Neuronal stem cell (in vitro differentiated cells): ENCODE measurements around the gene SLX4IP.

ENCODE experiments used
- DNase-seq: peaks from one replicate; pipeline ENCODE4 v3.0.0-alpha.2; 2013; ENCODE audit warnings: low spot score
- H2AFZ ChIP-seq: one replicate; pipeline ENCODE4 v1.6.1; 2013; ENCODE audit warnings: mild to moderate bottlenecking, low read length, inconsistent platforms
- H2AK5ac ChIP-seq: 2 replicates; pipeline ENCODE4 v1.6.1; 2013; ENCODE audit warnings: low read depth, mild to moderate bottlenecking, inconsistent platforms, low read length, moderate library complexity, mixed read lengths
- H2BK120ac ChIP-seq: 2 replicates; pipeline ENCODE4 v1.6.1; 2013; ENCODE audit warnings: low read depth, mild to moderate bottlenecking, inconsistent platforms, low read length, moderate library complexity, mixed read lengths
- H2BK12ac ChIP-seq: one replicate; pipeline ENCODE4 v1.6.1; 2013; ENCODE audit warnings: low read length, inconsistent platforms
- H2BK15ac ChIP-seq: 2 replicates; pipeline ENCODE4 v1.6.1; 2013; ENCODE audit warnings: mild to moderate bottlenecking, low read length, inconsistent platforms, mixed read lengths
- H2BK5ac ChIP-seq: one replicate; pipeline ENCODE4 v1.6.1; 2013; ENCODE audit warnings: inconsistent platforms, mild to moderate bottlenecking, low read length, moderate library complexity
- H3K14ac ChIP-seq: one replicate; pipeline ENCODE4 v1.6.1; 2013; ENCODE audit warnings: low read length, inconsistent platforms
- H3K18ac ChIP-seq: 2 replicates; pipeline ENCODE4 v1.6.1; 2013; ENCODE audit warnings: low read length, inconsistent platforms
- H3K23ac ChIP-seq: 2 replicates; pipeline ENCODE4 v1.6.1; 2013; ENCODE audit warnings: low read depth, mild to moderate bottlenecking, mixed read lengths, low read length, inconsistent platforms; ENCODE audit not compliant: poor library complexity
- H3K27ac ChIP-seq: replicated peaks from 3 replicates; pipeline ENCODE4 v1.5.1; 2013; ENCODE audit warnings: low read length, inconsistent platforms
- H3K27me3 ChIP-seq, 3 experiments: 2 replicates each; pipeline ENCODE4 v1.6.1; 2013; ENCODE audit warnings: low read length in 3 of 3, mild to moderate bottlenecking in 2 of 3, inconsistent platforms in 1 of 3, low read depth in 1 of 3, mixed read lengths in 1 of 3, moderate library complexity in 1 of 3; ENCODE audit not compliant: control insufficient read depth in 3 of 3, insufficient read depth in 3 of 3
- H3K36me3 ChIP-seq, 2 donors: replicated peaks in 1 of 2; 2 replicates each; pipeline ENCODE4 v1.6.1; 2013; ENCODE audit warnings: low read length in 2 of 2; ENCODE audit not compliant: control insufficient read depth in 2 of 2, insufficient read depth in 2 of 2
- H3K4ac ChIP-seq: 2 replicates; pipeline ENCODE4 v1.6.1; 2013; ENCODE audit warnings: inconsistent platforms, mild to moderate bottlenecking, low read length, moderate library complexity
- H3K4me1 ChIP-seq, 2 donors: 1 replicate in 1 of 2; 2 replicates in 1 of 2; pipeline ENCODE4 v1.6.1; 2013; ENCODE audit warnings: low read length in 2 of 2, low read depth in 1 of 2; ENCODE audit not compliant: control insufficient read depth in 2 of 2, insufficient read depth in 1 of 2
- H3K4me2 ChIP-seq: one replicate; pipeline ENCODE4 v1.6.1; 2013; ENCODE audit warnings: mild to moderate bottlenecking, low read length, inconsistent platforms; ENCODE audit not compliant: insufficient read depth, poor library complexity, severe bottlenecking
- H3K4me3 ChIP-seq, 2 donors: 2 replicates each; pipeline ENCODE4 v1.5.1; 2013; ENCODE audit warnings: low read length in 2 of 2, mild to moderate bottlenecking in 2 of 2, inconsistent platforms in 1 of 2, moderate library complexity in 1 of 2
- H3K79me1 ChIP-seq: one replicate; pipeline ENCODE4 v1.6.1; 2013; ENCODE audit warnings: low read depth, mild to moderate bottlenecking, inconsistent platforms, low read length, moderate library complexity
- H3K9ac ChIP-seq: one replicate; pipeline ENCODE4 v1.6.1; 2013; ENCODE audit warnings: mild to moderate bottlenecking, low read depth, low read length, inconsistent platforms; ENCODE audit not compliant: poor library complexity
- H3K9me3 ChIP-seq, 2 donors: replicated peaks in 1 of 2; 2 replicates each; pipeline versions ENCODE3 to v1.6.1; 2013; ENCODE audit warnings: low read length in 2 of 2, mild to moderate bottlenecking in 2 of 2, inconsistent platforms in 1 of 2, low read depth in 1 of 2, mixed read lengths in 1 of 2, moderate library complexity in 1 of 2; ENCODE audit not compliant: control insufficient read depth in 2 of 2, insufficient read depth in 1 of 2
- H4K8ac ChIP-seq: one replicate; pipeline ENCODE4 v1.6.1; 2013; ENCODE audit warnings: low read depth, mild to moderate bottlenecking, inconsistent platforms, low read length, moderate library complexity
- H4K91ac ChIP-seq: one replicate; pipeline ENCODE4 v1.6.1; 2013; ENCODE audit warnings: low read length, low read depth, mild to moderate bottlenecking, inconsistent platforms; ENCODE audit not compliant: poor library complexity
- WGBS, 2 donors: extraction: QIAGEN DNeasy Blood & Tissue Kit; methylation state at CpG; one replicate each; pipeline ENCODE4 v1.1.7; 2013; ENCODE audit warnings: missing lambda C conversion rate in 2 of 2, mixed read lengths in 1 of 2; ENCODE audit not compliant: insufficient read length in 2 of 2, insufficient replicate concordance in 1 of 2; ENCODE audit errors: extremely low coverage in 2 of 2; 5-methylcytosine and 5-hydroxymethylcytosine counted together

Gene SLX4IP

GRCh38 chr20:10475225-10475624 lies 40.1 kb downstream of the SLX4IP start:
- peaks cover 0 to 6% of the 10 kb centered on the region in 2 donors for H3K4me1 ChIP-seq
- no peak overlapping the region for H4K8ac ChIP-seq
- H3K27ac ChIP-seq = no peak overlapping the region
- no peak overlapping the region for H4K91ac ChIP-seq
- no peaks in the 10 kb centered on the region for H3K27me3 ChIP-seq
- H3K36me3 ChIP-seq = no peaks in the 10 kb centered on the region
- no peak for DNase-seq
- peaks cover 0 to 4% of the 10 kb centered on the region in 2 donors for H3K9me3 ChIP-seq
- H3K4ac ChIP-seq = no peak overlapping the region
- H2BK5ac ChIP-seq = no peak overlapping the region
- H2AFZ ChIP-seq = no peak overlapping the region
- no CpG with 5 or more reads among the region's 2 CpGs for WGBS, 2 donors
- H3K4me3 ChIP-seq = no peak overlapping the region
- no peak overlapping the region for H3K4me2 ChIP-seq
- H2AK5ac ChIP-seq = no peak overlapping the region
- no peak overlapping the region for H2BK120ac ChIP-seq
- H3K18ac ChIP-seq = no peak overlapping the region
- H2BK15ac ChIP-seq = no peak overlapping the region
- H3K23ac ChIP-seq = no peak overlapping the region
- H2BK12ac ChIP-seq = no peak overlapping the region
- H3K79me1 ChIP-seq = no peaks in the 10 kb centered on the region
- no peak overlapping the region for H3K9ac ChIP-seq
- H3K14ac ChIP-seq = no peak overlapping the region

- Histone ChIP-seq H3K4me1 (peaks cover 0 to 5% of the 10 kb centered on the region in 2 donors), H3K9ac (no peak overlapping the region), H4K8ac (no peak overlapping the region), H2AK5ac (no peak overlapping the region), H3K23ac (no peak overlapping the region), H3K4me3 (no peak overlapping the region), H3K4ac (no peak overlapping the region), H3K27me3 (no peaks in the 10 kb centered on the region), H2AFZ (no peak overlapping the region), H2BK120ac (no peak overlapping the region), H2BK15ac (no peak overlapping the region), H3K9me3 (peaks cover 0 to 4% of the 10 kb centered on the region in 2 donors), H4K91ac (no peak overlapping the region), H2BK5ac (no peak overlapping the region), H3K36me3 (no peaks in the 10 kb centered on the region), H3K4me2 (no peak overlapping the region), H3K14ac (no peak overlapping the region), H3K27ac (no peak overlapping the region), H2BK12ac (no peak overlapping the region), H3K79me1 (no peaks in the 10 kb centered on the region), H3K18ac (no peak overlapping the region)
- no peak for DNase-seq
- WGBS, 2 donors = no CpG with 5 or more reads among the region's 3 CpGs
These were observed 41.2 kb downstream of the SLX4IP start for GRCh38 chr20:10476319-10476724.

- no peak overlapping the region for H3K9ac ChIP-seq
These were observed 43.1 kb downstream of the SLX4IP start for GRCh38 chr20:10478205-10478604.

GRCh38 chr20:10478930-10479329 lies 43.8 kb downstream of the SLX4IP start:
- H2BK120ac ChIP-seq = no peak overlapping the region
- no peak overlapping the region for H4K91ac ChIP-seq
- no peaks in the 10 kb centered on the region for H3K36me3 ChIP-seq
- H3K4me3 ChIP-seq = no peak overlapping the region
- H3K4me1 ChIP-seq = peaks cover 0 to 4% of the 10 kb centered on the region in 2 donors
- no peak overlapping the region for H2AFZ ChIP-seq
- H2BK12ac ChIP-seq = no peak overlapping the region
- no peak overlapping the region for H3K9ac ChIP-seq
- no peak overlapping the region for H3K18ac ChIP-seq
- no peak overlapping the region for H4K8ac ChIP-seq
- no peak overlapping the region for H3K4me2 ChIP-seq
- H2AK5ac ChIP-seq = no peak overlapping the region
- WGBS, 2 donors = no CpG with 5 or more reads among the region's 4 CpGs
- no peak overlapping the region for H3K4ac ChIP-seq
- no peak overlapping the region for H2BK5ac ChIP-seq
- H3K79me1 ChIP-seq = no peaks in the 10 kb centered on the region
- H2BK15ac ChIP-seq = no peak overlapping the region
- H3K14ac ChIP-seq = no peak overlapping the region
- H3K23ac ChIP-seq = no peak overlapping the region
- DNase-seq = no peak
- H3K27me3 ChIP-seq = no peaks in the 10 kb centered on the region
- H3K27ac ChIP-seq = no peak overlapping the region
- H3K9me3 ChIP-seq = no peaks in the 10 kb centered on the region

More at GRCh38 chr20:10478205-10478604, 43.1 kb downstream of the SLX4IP start:
- no peak overlapping the region for H3K4me3 ChIP-seq
- no peak overlapping the region for H4K91ac ChIP-seq
- no peak overlapping the region for H3K23ac ChIP-seq
- H2BK15ac ChIP-seq = no peak overlapping the region
- H2AFZ ChIP-seq = no peak overlapping the region
- no peak overlapping the region for H4K8ac ChIP-seq
- no peaks in the 10 kb centered on the region for H3K36me3 ChIP-seq
- no peak overlapping the region for H2AK5ac ChIP-seq
- WGBS, 2 donors = no CpG with 5 or more reads among the region's 1 CpG
- no peak overlapping the region for H2BK120ac ChIP-seq
- no peaks in the 10 kb centered on the region for H3K27me3 ChIP-seq
- H3K14ac ChIP-seq = no peak overlapping the region
- no peaks in the 10 kb centered on the region for H3K79me1 ChIP-seq
- H3K27ac ChIP-seq = no peak overlapping the region
- H3K4me1 ChIP-seq = peaks cover 0 to 4% of the 10 kb centered on the region in 2 donors
- no peak overlapping the region for H2BK5ac ChIP-seq
- no peak overlapping the region for H3K4me2 ChIP-seq
- H3K18ac ChIP-seq = no peak overlapping the region
- H3K9me3 ChIP-seq = no peaks in the 10 kb centered on the region
- DNase-seq = no peak
- H2BK12ac ChIP-seq = no peak overlapping the region
- H3K4ac ChIP-seq = no peak overlapping the region
